ENCODE data around the gene RGL2. TPM values are rescaled to one million over a fixed set of nuclear protein-coding genes. Genes with fewer than 3 reads are reported as not detected.

RGL2 gene
- polyA plus RNA-seq, 1 donor (not counting 4 experiments of a cell fraction or from before 2014, with no cell fraction given), result 33.6 TPM

DNA sequence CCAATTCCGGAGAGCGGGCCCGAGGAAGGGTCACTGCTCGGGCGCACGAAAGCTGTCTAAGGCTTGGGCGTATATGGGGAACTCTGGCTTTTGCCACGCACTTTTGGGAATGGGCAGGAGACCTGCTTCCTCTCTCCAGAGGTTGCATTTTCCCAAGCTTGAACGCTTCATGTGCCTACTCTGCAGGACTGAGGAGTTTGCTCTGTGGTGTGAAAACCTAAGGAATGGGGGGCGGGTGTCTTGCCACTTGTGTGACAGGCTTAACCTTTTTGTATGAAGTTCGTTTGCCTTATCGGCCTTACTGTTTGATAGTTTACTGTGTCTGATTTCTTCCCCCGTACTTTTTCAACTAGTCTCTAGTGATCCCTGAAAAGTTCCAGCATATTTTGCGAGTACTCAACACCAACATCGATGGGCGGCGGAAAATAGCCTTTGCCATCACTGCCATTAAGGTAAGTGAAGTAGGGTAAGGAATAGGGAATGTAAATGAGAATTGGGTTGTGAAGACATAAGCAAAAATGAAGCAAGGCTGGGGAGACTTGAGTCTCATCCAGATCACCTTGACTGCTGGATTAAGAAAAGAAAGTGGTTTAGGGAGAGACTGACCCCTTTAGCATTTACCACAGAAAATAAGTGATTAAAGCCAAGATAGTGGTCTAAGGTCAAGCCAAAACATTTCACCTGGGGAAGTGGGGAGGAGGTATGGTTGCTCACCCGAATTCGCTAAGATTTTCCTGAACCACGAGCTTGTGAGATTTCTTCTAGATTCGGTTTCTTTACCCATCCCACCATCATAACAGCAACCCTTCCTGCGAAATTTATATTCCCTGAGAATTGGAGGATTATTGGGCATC is 26.2 kb downstream of the RGL2 start:
- peaks cover 34% of the 10 kb centered on the region for H4K20me1 ChIP-seq (ENCODE audit: control insufficient read depth, extremely low read depth, insufficient read depth, low read length)
- dilution Hi-C loops (cut with MboI; ENCODE audit: extremely low pct_ligation_motif_present, low sequenced_read_pairs), result no loop called here
- no peaks in the 10 kb centered on the region for H3K27me3 ChIP-seq (ENCODE audit: control insufficient read depth, extremely low read depth, insufficient read depth, low read length)
- no peaks in the 10 kb centered on the region for H3K9me3 ChIP-seq (ENCODE audit: control insufficient read depth, low read depth, low read length)
- FAIRE-seq (no peak), DNase-seq (ENCODE audit: low read depth, low spot score) (no peak)
- peak overlapping the region; percentile 99 for H3K27ac ChIP-seq (ENCODE audit: control insufficient read depth, insufficient read depth, low read length)
- no peak for TF ChIP-seq CTCF (optimal IDR thresholded peaks at IDR 0.05 in 1 of 3, IDR thresholded peaks at IDR 0.05 in 1 of 3, conservative IDR thresholded peaks at IDR 0.05 in 1 of 3; ENCODE audit: extremely low read depth in 1 of 3, insufficient read depth in 2 of 3, low read length in 3 of 3)
- no peak for TF ChIP-seq EZH2 (IDR thresholded peaks at IDR 0.05; ENCODE audit: low read length)
- H3K36me3 ChIP-seq (ENCODE audit: control insufficient read depth in 2 of 2, extremely low read depth in 1 of 2, insufficient read depth in 2 of 2, low read length in 2 of 2), result peaks cover 30 to 56% of the 10 kb centered on the region in 2 experiments
- H2AFZ ChIP-seq (ENCODE audit: control insufficient read depth, low read length), result peak overlapping the region; percentile 45
- H3K4me2 ChIP-seq (ENCODE audit: control insufficient read depth, extremely low read depth, insufficient read depth, low read depth, low read length), result peak overlapping the region; percentile 93
- H3K79me2 ChIP-seq (ENCODE audit: control insufficient read depth, insufficient read depth, low read length), result peaks cover 54% of the 10 kb centered on the region
- peaks cover 2% of the 10 kb centered on the region for H3K9me1 ChIP-seq (ENCODE audit: control insufficient read depth, extremely low read depth, insufficient read depth, low read length)
- H3K4me1 ChIP-seq (ENCODE audit: control insufficient read depth, extremely low read depth, insufficient read depth, low read length), result peaks cover 35% of the 10 kb centered on the region
- peak overlapping the region; percentile 98 for H3K9ac ChIP-seq (ENCODE audit: control insufficient read depth, extremely low read depth, insufficient read depth, low read length)
- H3K4me3 ChIP-seq (ENCODE audit: control insufficient read depth in 2 of 3, extremely low read depth in 1 of 3, insufficient read depth in 2 of 3, low read depth in 1 of 3, low read length in 3 of 3), result peak overlapping the region; percentile 76 to 100 (median 96)

DNA sequence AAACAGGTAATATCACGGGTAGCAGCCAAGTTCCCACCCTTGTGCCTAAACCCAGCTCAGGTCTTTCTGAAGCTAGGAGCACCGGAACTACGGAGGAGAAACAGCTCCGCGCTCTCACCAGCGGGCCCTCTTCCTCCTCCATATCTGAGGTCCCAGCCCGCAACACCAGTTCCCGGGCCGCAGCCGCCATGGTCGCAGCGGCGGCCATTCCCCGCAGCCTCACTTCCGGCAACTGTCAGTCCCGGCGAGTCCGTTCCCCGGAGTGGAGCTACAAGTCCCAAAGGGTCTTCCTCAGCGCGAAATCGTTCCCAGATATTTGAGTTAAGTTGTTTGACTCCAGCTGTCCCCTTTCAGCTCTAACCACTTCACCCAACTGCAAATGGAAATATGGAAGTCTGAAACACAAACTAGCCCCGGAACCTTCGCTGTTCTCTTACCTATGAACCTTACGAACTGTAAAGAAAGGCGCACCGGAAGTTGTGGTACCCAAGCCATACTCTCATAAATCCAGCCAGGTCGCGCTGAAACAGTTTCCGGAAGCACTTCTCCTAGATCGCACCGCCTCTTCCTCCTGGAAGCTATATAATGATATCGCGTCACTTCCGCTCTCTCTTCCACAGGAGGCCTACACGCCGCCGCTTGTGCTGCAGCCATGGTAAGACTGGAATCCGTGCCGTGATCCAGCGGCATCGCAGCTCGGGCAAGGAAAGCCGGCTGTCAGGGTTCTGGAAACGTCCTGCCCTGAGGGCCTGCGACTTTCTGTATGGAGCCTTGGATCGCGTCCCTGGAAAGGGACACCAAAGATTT is 27.1 kb downstream of the RGL2 start, which contains the start of the genes RPS18 and VPS52:
Gene RPS18 (plus strand): TSS at position 608 of the 807 bp plus-strand sequence. CDS start 45 bp downstream, at position 653.
Gene VPS52 (minus strand): TSS at position 409 of the 807 bp plus-strand sequence. CDS start 201 bp downstream, at position 208.
- dilution Hi-C loops (cut with MboI; ENCODE audit: extremely low pct_ligation_motif_present, low sequenced_read_pairs), result no loop called here
- TF ChIP-seq CTCF (optimal IDR thresholded peaks at IDR 0.05 in 1 of 3, IDR thresholded peaks at IDR 0.05 in 1 of 3, conservative IDR thresholded peaks at IDR 0.05 in 1 of 3; ENCODE audit: extremely low read depth in 1 of 3, insufficient read depth in 2 of 3, low read length in 3 of 3) (no peak), EZH2 (IDR thresholded peaks at IDR 0.05; ENCODE audit: low read length) (no peak)
- Histone ChIP-seq H3K9ac (ENCODE audit: control insufficient read depth, extremely low read depth, insufficient read depth, low read length) (peak within 1 kb of the TSS; percentile 98), H3K9me1 (ENCODE audit: control insufficient read depth, extremely low read depth, insufficient read depth, low read length) (peaks cover 2% of the 10 kb centered on the region), H3K36me3 (ENCODE audit: control insufficient read depth in 2 of 2, extremely low read depth in 1 of 2, insufficient read depth in 2 of 2, low read length in 2 of 2) (peaks cover 38 to 60% of the 10 kb centered on the region in 2 experiments), H3K9me3 (ENCODE audit: control insufficient read depth, low read depth, low read length) (no peaks in the 10 kb centered on the region), H3K4me1 (ENCODE audit: control insufficient read depth, extremely low read depth, insufficient read depth, low read length) (peaks cover 34% of the 10 kb centered on the region), H4K20me1 (ENCODE audit: control insufficient read depth, extremely low read depth, insufficient read depth, low read length) (peaks cover 34% of the 10 kb centered on the region), H3K79me2 (ENCODE audit: control insufficient read depth, insufficient read depth, low read length) (peaks cover 54% of the 10 kb centered on the region), H3K4me2 (ENCODE audit: control insufficient read depth, extremely low read depth, insufficient read depth, low read depth, low read length) (peak within 1 kb of the TSS; percentile 93), H3K4me3 (ENCODE audit: control insufficient read depth in 2 of 3, extremely low read depth in 1 of 3, insufficient read depth in 2 of 3, low read depth in 1 of 3, low read length in 3 of 3) (peak within 1 kb of the TSS; percentile 76 to 100 (median 96)), H3K27me3 (ENCODE audit: control insufficient read depth, extremely low read depth, insufficient read depth, low read length) (no peaks in the 10 kb centered on the region), H2AFZ (ENCODE audit: control insufficient read depth, low read length) (peak within 1 kb of the TSS; percentile 98), H3K27ac (ENCODE audit: control insufficient read depth, insufficient read depth, low read length) (peak within 1 kb of the TSS; percentile 99)
- DNase-seq (ENCODE audit: low read depth, low spot score) (peak; percentile 97), FAIRE-seq (peak; percentile 71)
